CD14-positive monocyte (primary cell): Measurements from ENCODE around the gene SCGB1D2. TPM values are rescaled to one million over a fixed set of nuclear protein-coding genes. Genes with fewer than 3 reads are reported as not detected.
"Not testable (repeated sequence)": the region's sequence is repeated elsewhere in the genome, so short reads cannot be mapped to it uniquely, and the experiment has no call there.

ENCODE experiments used
- DNase-seq, 3 donors: peaks; one replicate each; pipeline ENCODE4 v3.0.0-alpha.2; 2011 to 2022
- H2AFZ ChIP-seq: 2 replicates; pipeline ENCODE4 v1.6.0; 2012; ENCODE audit warnings: mild to moderate bottlenecking, low read depth, low read length, inconsistent platforms; ENCODE audit not compliant: insufficient read depth, poor library complexity, severe bottlenecking
- H3K27ac ChIP-seq, 2 donors: 1 replicate in 1 of 2; 2 replicates in 1 of 2; pipeline ENCODE4 v1.5.1; 2012 to 2013; ENCODE audit warnings: low read length in 2 of 2, control low read depth in 1 of 2, inconsistent platforms in 1 of 2, low read depth in 1 of 2, mild to moderate bottlenecking in 1 of 2
- H3K27me3 ChIP-seq, 2 donors: one replicate each; pipeline versions ENCODE4 v1.6.0 to v1.6.1; 2011 to 2013; ENCODE audit warnings: low read length in 2 of 2; ENCODE audit not compliant: control insufficient read depth in 2 of 2, insufficient read depth in 2 of 2
- H3K36me3 ChIP-seq, 2 donors: replicated peaks in 1 of 2; 1 replicate in 1 of 2; 2 replicates in 1 of 2; pipeline versions ENCODE4 v1.5.1 to v1.6.1; 2012 to 2013; ENCODE audit warnings: low read length in 2 of 2, control low read depth in 1 of 2, inconsistent platforms in 1 of 2, mild to moderate bottlenecking in 1 of 2; ENCODE audit not compliant: insufficient read depth in 2 of 2, control insufficient read depth in 1 of 2
- H3K4me1 ChIP-seq, 2 donors: 1 replicate in 1 of 2; 2 replicates in 1 of 2; pipeline versions ENCODE4 v1.5.1 to v1.6.1; 2012 to 2013; ENCODE audit warnings: low read length in 2 of 2, control low read depth in 1 of 2, inconsistent platforms in 1 of 2, mild to moderate bottlenecking in 1 of 2, moderate library complexity in 1 of 2; ENCODE audit not compliant: insufficient read depth in 2 of 2, control insufficient read depth in 1 of 2
- H3K4me2 ChIP-seq: replicated peaks from 2 replicates; pipeline ENCODE3; 2012; ENCODE audit warnings: low read length, moderate library complexity, mild to moderate bottlenecking; ENCODE audit not compliant: poor library complexity, severe bottlenecking; ENCODE audit errors: extremely low read depth
- H3K4me3 ChIP-seq, 3 experiments: fragments of 200-600 bp in 1 of 3; sonication (generic) in 1 of 3; replicated peaks in 1 of 3; 1 replicate in 2 of 3; 2 replicates in 1 of 3; pipeline ENCODE4 v1.5.1; 2011 to 2013; ENCODE audit warnings: low read length in 3 of 3, mild to moderate bottlenecking in 3 of 3, control low read depth in 2 of 3, low read depth in 2 of 3, inconsistent platforms in 1 of 3, moderate library complexity in 1 of 3
- H3K79me2 ChIP-seq: 2 replicates; pipeline ENCODE4 v1.6.0; 2012; ENCODE audit warnings: mild to moderate bottlenecking, control low read depth, inconsistent platforms, low read length, moderate library complexity; ENCODE audit not compliant: insufficient read depth
- H3K9ac ChIP-seq: 2 replicates; pipeline ENCODE4 v1.6.0; 2017; ENCODE audit warnings: low read length, mild to moderate bottlenecking; ENCODE audit not compliant: insufficient read depth, poor library complexity, severe bottlenecking
- H3K9me3 ChIP-seq, 2 donors: replicated peaks in 1 of 2; 1 replicate in 1 of 2; 2 replicates in 1 of 2; pipeline versions ENCODE4 v1.5.1 to v1.6.1; 2012 to 2013; ENCODE audit warnings: low read length in 2 of 2, control low read depth in 1 of 2; ENCODE audit not compliant: control insufficient read depth in 1 of 2, insufficient read depth in 1 of 2
- H4K20me1 ChIP-seq: 2 replicates; pipeline ENCODE4 v1.6.0; 2012; ENCODE audit warnings: mild to moderate bottlenecking, low read length, control low read depth, moderate library complexity; ENCODE audit not compliant: insufficient read depth
- H3K27ac Mint-ChIP-seq, 7 donors: one replicate each; pipeline ENCODE4 v1.8.0; 2020; ENCODE audit warnings: mild to moderate bottlenecking in 7 of 7, mixed read lengths in 7 of 7, moderate library complexity in 6 of 7, inconsistent platforms in 2 of 7
- H3K27me3 Mint-ChIP-seq, 3 donors: one replicate each; pipeline ENCODE4 v1.8.0; 2021 to 2022; ENCODE audit warnings: low read depth in 3 of 3, mild to moderate bottlenecking in 3 of 3, mixed read lengths in 3 of 3, moderate library complexity in 3 of 3, inconsistent platforms in 1 of 3
- H3K36me3 Mint-ChIP-seq, 2 donors: one replicate each; pipeline ENCODE4 v1.8.0; 2020; ENCODE audit warnings: mixed read lengths in 2 of 2, inconsistent platforms in 1 of 2, mild to moderate bottlenecking in 1 of 2
- H3K4me1 Mint-ChIP-seq: one replicate; pipeline ENCODE4 v1.8.0; 2020; ENCODE audit warnings: mild to moderate bottlenecking, mixed read lengths
- H3K4me3 Mint-ChIP-seq, 2 donors: one replicate each; pipeline ENCODE4 v1.8.0; 2020; ENCODE audit warnings: mild to moderate bottlenecking in 2 of 2, mixed read lengths in 2 of 2, moderate library complexity in 1 of 2
- H3K9me3 Mint-ChIP-seq, 7 donors: one replicate each; pipeline ENCODE4 v1.8.0; 2020 to 2022; ENCODE audit warnings: mixed read lengths in 7 of 7, mild to moderate bottlenecking in 6 of 7, moderate library complexity in 6 of 7, inconsistent platforms in 2 of 7
- CTCF ChIP-seq: fragments of 200-600 bp; IDR thresholded peaks from one replicate; pipeline ENCODE4 v1.8.0; 2022; ENCODE audit warnings: antibody characterized with exemption, mild to moderate bottlenecking
- WGBS: methylation state at CpG from one replicate; pipeline ENCODE4 v1.1.5; 2013; ENCODE audit warnings: missing lambda C conversion rate; ENCODE audit not compliant: insufficient coverage; 5-methylcytosine and 5-hydroxymethylcytosine counted together
- intact Hi-C, 2 donors: fragments of 100-400 bp; cut with micrococcal nuclease; formaldehyde crosslinking; loops; one replicate each; pipeline versions ENCODE4 v1.15.0 to v1.15.1; 2023
- polyA plus RNA-seq, 3 donors: library from polyadenylated mRNA; depleted of rRNA in 1 of 3; unstranded in 2 of 3; stranded (reverse) in 1 of 3; fragments of 300-500 nt in 2 of 3; fragments of >200 nt in 1 of 3; fragmentation: Illumina TruSeq in 2 of 3; gene quantifications; 1 replicate in 2 of 3; 2 replicates in 1 of 3; pipeline ENCODE4 v1.2.3, GENCODE V29; 2012 to 2021

Gene SCGB1D2
- polyA plus RNA-seq, 3 donors: not detected

DNA sequence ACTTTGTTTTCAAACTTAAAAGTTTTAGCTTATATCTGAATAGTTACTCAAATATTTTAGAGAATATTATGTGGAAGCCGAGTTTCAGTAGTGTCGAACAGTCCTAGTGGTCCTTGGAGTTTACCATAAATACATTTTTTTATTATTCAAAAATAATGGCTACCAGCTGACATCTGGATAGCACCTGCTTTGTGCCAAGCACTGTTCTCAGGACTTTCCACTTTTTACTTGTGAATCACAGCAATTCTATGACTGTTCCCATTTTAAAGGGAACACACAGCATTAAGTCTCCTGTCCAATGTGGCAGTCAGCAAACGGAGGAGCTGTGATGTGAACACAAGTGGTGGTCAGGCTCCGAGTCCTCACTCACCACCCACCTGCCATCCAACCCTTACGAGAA lies 37.6 kb upstream of the SCGB1D2 start:
- H3K4me1 ChIP-seq: no peaks in the 10 kb centered on the region
- intact Hi-C loops: no loop called here
- peaks cover 3 to 9% (median 6%) of the 10 kb centered on the region in 3 donors for H3K27me3 Mint-ChIP-seq

DNA sequence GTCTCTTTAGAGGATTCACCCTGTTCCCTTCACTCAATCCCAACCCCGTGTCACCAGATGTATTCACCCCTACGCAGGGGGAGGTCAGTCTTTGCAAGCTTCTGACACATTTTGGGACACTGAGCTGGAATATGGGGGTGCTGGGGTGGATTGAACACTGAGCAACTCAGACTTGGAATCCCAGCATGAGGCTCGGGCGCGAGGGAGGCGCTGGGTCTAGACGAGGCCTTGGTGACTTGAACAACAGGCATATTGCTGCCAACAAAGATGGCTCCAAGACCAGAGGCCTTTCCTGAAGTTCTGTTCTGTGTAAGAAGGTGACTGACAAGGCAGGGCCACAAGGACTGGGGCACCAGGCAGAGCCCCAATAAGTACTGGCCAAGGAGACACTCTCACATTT lies 36.6 kb upstream of the SCGB1D2 start:
- Histone ChIP-seq H3K27ac (no peak overlapping the region), H3K9me3 (no peaks in the 10 kb centered on the region), H3K27me3 (no peaks in the 10 kb centered on the region), H3K4me3 (no peak overlapping the region), H3K9ac (no peak overlapping the region), H3K4me2 (no peak overlapping the region), H2AFZ (no peak overlapping the region), H3K4me1 (no peaks in the 10 kb centered on the region), H4K20me1 (no peaks in the 10 kb centered on the region), H3K79me2 (no peaks in the 10 kb centered on the region), H3K36me3 (no peaks in the 10 kb centered on the region)
- Mint-ChIP-seq H3K4me1 (peaks cover 4% of the 10 kb centered on the region), H3K27ac (no peak overlapping the region), H3K4me3 (no peak overlapping the region), H3K27me3 (peaks cover 1 to 6% (median 4%) of the 10 kb centered on the region in 3 donors), H3K9me3 (no peaks in the 10 kb centered on the region), H3K36me3 (no peaks in the 10 kb centered on the region)
- DNase-seq: no peak
- WGBS: 95% methylated on average over 5 of the region's 7 CpGs
- TF ChIP-seq CTCF: no peak
- intact Hi-C loops: no loop called here

More for the DNA sequence above, 37.6 kb upstream of the SCGB1D2 start:
- Histone ChIP-seq H3K9ac (no peak overlapping the region), H3K9me3 (no peaks in the 10 kb centered on the region), H3K4me2 (no peak overlapping the region), H3K27me3 (no peaks in the 10 kb centered on the region), H3K79me2 (no peaks in the 10 kb centered on the region), H3K27ac (no peak overlapping the region), H4K20me1 (no peaks in the 10 kb centered on the region), H2AFZ (no peak overlapping the region), H3K4me3 (no peak overlapping the region), H3K36me3 (no peaks in the 10 kb centered on the region)
- Mint-ChIP-seq H3K9me3 (no peaks in the 10 kb centered on the region), H3K4me1 (peaks cover 4% of the 10 kb centered on the region), H3K27ac (no peak overlapping the region), H3K36me3 (no peaks in the 10 kb centered on the region), H3K4me3 (no peak overlapping the region)
- no peak for TF ChIP-seq CTCF
- no peak for DNase-seq
- 100% methylated on average over 1 of the region's 5 CpGs for WGBS

- H3K9me3 ChIP-seq, H3K79me2 ChIP-seq, intact Hi-C loops, H3K36me3 Mint-ChIP-seq, H3K4me2 ChIP-seq, H3K27ac Mint-ChIP-seq, H3K9ac ChIP-seq, H3K27me3 Mint-ChIP-seq, H3K4me1 ChIP-seq, H3K4me1 Mint-ChIP-seq, H2AFZ ChIP-seq, H3K36me3 ChIP-seq, H3K9me3 Mint-ChIP-seq, DNase-seq, H3K27ac ChIP-seq, H3K4me3 Mint-ChIP-seq, H3K27me3 ChIP-seq, H3K4me3 ChIP-seq, H4K20me1 ChIP-seq: not testable (repeated sequence)
- WGBS: 100% methylated on average over 2 of the region's 12 CpGs
These were observed 35.6 kb upstream of the SCGB1D2 start for GRCh38 chr11:62206276-62207066.
